ENCODE results near the gene SLC2A11.
"Not testable (repeated sequence)": the region's sequence is repeated elsewhere in the genome, so short reads cannot be mapped to it uniquely, and the experiment has no call there.

The SLC2A11 gene

GRCh38 chr22:23913661-23914353 lies 56.1 kb downstream of the SLC2A11 start:
- in situ Hi-C loops (cut with HindIII; ENCODE audit: low pct_unique_long_range_greater_than_20kb, low sequenced_read_pairs): no loop called here
- TF ChIP-seq JUND (IDR thresholded peaks at IDR 0.05; ENCODE audit: low read depth): no peak
- DNase-seq (ENCODE audit: low read depth in 1 of 2, low spot score in 1 of 2): peak; percentile 88 to 97

- no peak for TF ChIP-seq JUND (IDR thresholded peaks at IDR 0.05; ENCODE audit: low read depth)
These were observed 57.6 kb downstream of the SLC2A11 start for GRCh38 chr22:23915290-23915689.

GRCh38 chr22:23920267-23920611 lies 62.6 kb downstream of the SLC2A11 start:
- in situ Hi-C loops (cut with HindIII; ENCODE audit: low pct_unique_long_range_greater_than_20kb, low sequenced_read_pairs); DNase-seq (ENCODE audit: low read depth in 1 of 2, low spot score in 1 of 2): not testable (repeated sequence)

More at GRCh38 chr22:23915290-23915689, 57.6 kb downstream of the SLC2A11 start:
- in situ Hi-C loops (cut with HindIII; ENCODE audit: low pct_unique_long_range_greater_than_20kb, low sequenced_read_pairs): no loop called here
- no peak for DNase-seq (ENCODE audit: low read depth in 1 of 2, low spot score in 1 of 2)

- in situ Hi-C loops (cut with HindIII; ENCODE audit: low pct_unique_long_range_greater_than_20kb, low sequenced_read_pairs): not testable (repeated sequence)
- DNase-seq (ENCODE audit: low read depth in 1 of 2, low spot score in 1 of 2): peak in 1 of 2 experiments; percentile 40
These were observed 64.0 kb downstream of the SLC2A11 start for GRCh38 chr22:23921586-23922201.

- TF ChIP-seq JUND (IDR thresholded peaks at IDR 0.05; ENCODE audit: low read depth): no peak
- DNase-seq (ENCODE audit: low read depth in 1 of 2, low spot score in 1 of 2): no peak
- in situ Hi-C loops (cut with HindIII; ENCODE audit: low pct_unique_long_range_greater_than_20kb, low sequenced_read_pairs): no loop called here
These were observed 65.2 kb downstream of the SLC2A11 start for GRCh38 chr22:23922921-23923320.

GRCh38 chr22:23925020-23925606 lies 67.4 kb downstream of the SLC2A11 start:
- in situ Hi-C loops (cut with HindIII; ENCODE audit: low pct_unique_long_range_greater_than_20kb, low sequenced_read_pairs): no loop called here
- no peak for DNase-seq (ENCODE audit: low read depth in 1 of 2, low spot score in 1 of 2)
- TF ChIP-seq JUND (IDR thresholded peaks at IDR 0.05; ENCODE audit: low read depth): no peak

GRCh38 chr22:23926561-23926960 lies 68.9 kb downstream of the SLC2A11 start:
- no peak for DNase-seq (ENCODE audit: low read depth in 1 of 2, low spot score in 1 of 2)
- no peak for TF ChIP-seq JUND (IDR thresholded peaks at IDR 0.05; ENCODE audit: low read depth)
- in situ Hi-C loops (cut with HindIII; ENCODE audit: low pct_unique_long_range_greater_than_20kb, low sequenced_read_pairs): no loop called here

All from T47D (cell line).